Measurements from ENCODE around the gene MYO6.
"Not testable (repeated sequence)": the region's sequence is repeated elsewhere in the genome, so short reads cannot be mapped to it uniquely, and the experiment has no call there.

MYO6 gene

GRCh38 chr6:75882734-75883133 lies 133.7 kb downstream of the MYO6 start:
- TF ChIP-seq CTCF (IDR thresholded peaks at IDR 0.05; ENCODE audit: low read depth, low read length, missing control alignments): no peak
- no peak overlapping the region for H3K4me3 ChIP-seq (replicated peaks; ENCODE audit: low read depth, low read length)
- peak; percentile 6 for DNase-seq (ENCODE audit: extremely low read depth, low read depth)

GRCh38 chr6:75884822-75885221 lies 135.8 kb downstream of the MYO6 start:
- DNase-seq (ENCODE audit: extremely low read depth, low read depth): no peak
- no peak for TF ChIP-seq CTCF (IDR thresholded peaks at IDR 0.05; ENCODE audit: low read depth, low read length, missing control alignments)
- H3K4me3 ChIP-seq (replicated peaks; ENCODE audit: low read depth, low read length): no peak overlapping the region

GRCh38 chr6:75892384-75892783 lies 143.3 kb downstream of the MYO6 start:
- TF ChIP-seq CTCF (IDR thresholded peaks at IDR 0.05; ENCODE audit: low read depth, low read length, missing control alignments): no peak

GRCh38 chr6:75893058-75893775 lies 144.2 kb downstream of the MYO6 start:
- DNase-seq (ENCODE audit: extremely low read depth, low read depth): peak; percentile 76
- peak; percentile 47 for TF ChIP-seq CTCF (IDR thresholded peaks at IDR 0.05; ENCODE audit: low read depth, low read length, missing control alignments)
- no peak overlapping the region for H3K4me3 ChIP-seq (replicated peaks; ENCODE audit: low read depth, low read length)

More at GRCh38 chr6:75892384-75892783, 143.3 kb downstream of the MYO6 start:
- H3K4me3 ChIP-seq (replicated peaks; ENCODE audit: low read depth, low read length): no peak overlapping the region
- no peak for DNase-seq (ENCODE audit: extremely low read depth, low read depth)

GRCh38 chr6:75893776-75894152 lies 144.7 kb downstream of the MYO6 start:
- DNase-seq (ENCODE audit: extremely low read depth, low read depth): no peak
- no peak for TF ChIP-seq CTCF (IDR thresholded peaks at IDR 0.05; ENCODE audit: low read depth, low read length, missing control alignments)
- H3K4me3 ChIP-seq (replicated peaks; ENCODE audit: low read depth, low read length): no peak overlapping the region

- DNase-seq (ENCODE audit: extremely low read depth, low read depth): no peak
- TF ChIP-seq CTCF (IDR thresholded peaks at IDR 0.05; ENCODE audit: low read depth, low read length, missing control alignments): no peak
- H3K4me3 ChIP-seq (replicated peaks; ENCODE audit: low read depth, low read length): no peak overlapping the region
Measured at GRCh38 chr6:75896526-75896925, 147.5 kb downstream of the MYO6 start.

- not testable (repeated sequence) for H3K4me3 ChIP-seq (replicated peaks; ENCODE audit: low read depth, low read length); DNase-seq (ENCODE audit: extremely low read depth, low read depth)
Measured at GRCh38 chr6:75900216-75900615, 151.2 kb downstream of the MYO6 start.

GRCh38 chr6:75905129-75905528 lies 156.1 kb downstream of the MYO6 start:
- DNase-seq (ENCODE audit: extremely low read depth, low read depth); H3K4me3 ChIP-seq (replicated peaks; ENCODE audit: low read depth, low read length): not testable (repeated sequence)

All from HFF-Myc (cell line).